K562 (cell line): ENCODE measurements around the gene CYB561A3. TPM values are rescaled to one million over a fixed set of nuclear protein-coding genes. Genes with fewer than 3 reads are reported as not detected.

ENCODE experiments used
- CBX1 ChIP-seq: sonication (generic); IDR thresholded peaks from 2 replicates; pipeline ENCODE4 v1.6.1; 2016; ENCODE audit warnings: antibody characterized with exemption, low read depth, mild to moderate bottlenecking
- EGR1 ChIP-seq: fragments of 450-650 bp; conservative IDR thresholded peaks from 2 replicates; pipeline ENCODE4 v1.6.1; 2017; ENCODE audit warnings: mild to moderate bottlenecking
- EZH2 ChIP-seq: IDR thresholded peaks from 2 replicates; pipeline ENCODE4 v1.6.1; 2012; ENCODE audit warnings: low read depth, mild to moderate bottlenecking, inconsistent platforms, low read length, borderline replicate concordance
- MBD2 ChIP-seq: sonication (generic); IDR thresholded peaks from 2 replicates; pipeline ENCODE4 v1.6.1; 2016; ENCODE audit warnings: low read depth, borderline replicate concordance
- MYBL2 ChIP-seq, 2 experiments: fragments of 450-650 bp in 1 of 2; sonication (generic) in 1 of 2; formaldehyde crosslinking in 1 of 2; IDR thresholded peaks; 2 replicates each; pipeline versions ENCODE4 v1.6.1 to v1.8.1; 2017 to 2022; ENCODE audit warnings: borderline replicate concordance in 1 of 2, inconsistent platforms in 1 of 2, low read depth in 1 of 2, mild to moderate bottlenecking in 1 of 2, missing genetic modification reagents in 1 of 2, moderate library complexity in 1 of 2
- RBM22 ChIP-seq: fragments of 200-400 bp; formaldehyde crosslinking; IDR thresholded peaks from 2 replicates; pipeline ENCODE4 v1.6.1; 2018; ENCODE audit warnings: low read length, low read depth; ENCODE audit not compliant: poor library complexity, severe bottlenecking
- SMAD1 ChIP-seq: fragments of 150-350 bp; IDR thresholded peaks from 2 replicates; pipeline ENCODE4 v1.6.1; 2014; ENCODE audit warnings: low read length, low read depth; ENCODE audit not compliant: partially characterized antibody
- TARDBP ChIP-seq: fragments of 450-650 bp; IDR thresholded peaks from 2 replicates; pipeline ENCODE4 v1.6.1; 2016
- ZNF263 ChIP-seq: sonication (generic); formaldehyde crosslinking; IDR thresholded peaks from 2 replicates; pipeline ENCODE4 v1.8.0; 2022; ENCODE audit warnings: mild to moderate bottlenecking, missing genetic modification reagents, borderline replicate concordance
- ZNF764 ChIP-seq: fragments of 250-450 bp; sonication (Bioruptor Pico); IDR thresholded peaks from 2 replicates; pipeline ENCODE4 v1.4.0; 2020; ENCODE audit warnings: low read depth, mild to moderate bottlenecking, moderate library complexity
- ZSCAN29 ChIP-seq: fragments of 450-650 bp; IDR thresholded peaks from 2 replicates; pipeline ENCODE4 v1.6.1; 2017
- polyA plus RNA-seq, 8 experiments: library from polyadenylated mRNA; depleted of rRNA in 4 of 8; stranded (reverse) in 5 of 8; unstranded in 3 of 8; fragments of >200 nt; fragmentation: Nextera tagmentation in 2 of 8; fragmentation: Illumina TruSeq in 1 of 8; extraction: Ambion mirVana in 2 of 8; extraction: Trizol in 1 of 8; gene quantifications; 2 replicates each; pipeline versions ENCODE4 v1.2.1 to v1.2.3, GENCODE V29; 2011 to 2014; ENCODE audit warnings: inconsistent platforms in 1 of 8, missing spikeins in 1 of 8
- total RNA-seq, 7 experiments: library from RNA; depleted of rRNA in 6 of 7; stranded (reverse); fragments of >200 nt in 6 of 7; fragmentation: Illumina TruSeq in 2 of 7; extraction: Trizol in 2 of 7; gene quantifications; 2 replicates each; pipeline versions ENCODE4 v1.2.1 to v1.2.3, GENCODE V29; 2011 to 2021; ENCODE audit warnings: low replicate concordance in 1 of 7
- TF ChIP-seq, protein P1 (sequence below): sonication (generic); formaldehyde crosslinking; IDR thresholded peaks from 2 replicates; pipeline ENCODE4 v1.8.0; 2022; ENCODE audit warnings: mild to moderate bottlenecking, missing genetic modification reagents, borderline replicate concordance
- TF ChIP-seq, protein P2 (sequence below): conservative IDR thresholded peaks from 2 replicates; pipeline ENCODE4 v1.6.1; 2011; ENCODE audit warnings: low read depth, mild to moderate bottlenecking, low read length; ENCODE audit not compliant: control insufficient read depth
- TF ChIP-seq, protein P3 (sequence below): sonication (generic); formaldehyde crosslinking; IDR thresholded peaks from 2 replicates; pipeline ENCODE4 v1.8.1; 2023; ENCODE audit warnings: mild to moderate bottlenecking, missing genetic modification reagents
- TF ChIP-seq, protein P4 (sequence below): fragments of 450-650 bp; IDR thresholded peaks from 2 replicates; pipeline ENCODE4 v1.6.1; 2018; ENCODE audit not compliant: partially characterized antibody
- TF ChIP-seq, protein P5 (sequence below): fragments of 450-650 bp; formaldehyde crosslinking; IDR thresholded peaks from 2 replicates; pipeline ENCODE4 v1.4.0; 2020; ENCODE audit warnings: mild to moderate bottlenecking, moderate library complexity

The CYB561A3 gene
- total and polyA plus RNA-seq, 9 of the 15 experiments (the other 6 are each of a cell fraction or from before 2014, with no cell fraction given) = 29.2 to 78.9 (median 37.9) TPM

DNA sequence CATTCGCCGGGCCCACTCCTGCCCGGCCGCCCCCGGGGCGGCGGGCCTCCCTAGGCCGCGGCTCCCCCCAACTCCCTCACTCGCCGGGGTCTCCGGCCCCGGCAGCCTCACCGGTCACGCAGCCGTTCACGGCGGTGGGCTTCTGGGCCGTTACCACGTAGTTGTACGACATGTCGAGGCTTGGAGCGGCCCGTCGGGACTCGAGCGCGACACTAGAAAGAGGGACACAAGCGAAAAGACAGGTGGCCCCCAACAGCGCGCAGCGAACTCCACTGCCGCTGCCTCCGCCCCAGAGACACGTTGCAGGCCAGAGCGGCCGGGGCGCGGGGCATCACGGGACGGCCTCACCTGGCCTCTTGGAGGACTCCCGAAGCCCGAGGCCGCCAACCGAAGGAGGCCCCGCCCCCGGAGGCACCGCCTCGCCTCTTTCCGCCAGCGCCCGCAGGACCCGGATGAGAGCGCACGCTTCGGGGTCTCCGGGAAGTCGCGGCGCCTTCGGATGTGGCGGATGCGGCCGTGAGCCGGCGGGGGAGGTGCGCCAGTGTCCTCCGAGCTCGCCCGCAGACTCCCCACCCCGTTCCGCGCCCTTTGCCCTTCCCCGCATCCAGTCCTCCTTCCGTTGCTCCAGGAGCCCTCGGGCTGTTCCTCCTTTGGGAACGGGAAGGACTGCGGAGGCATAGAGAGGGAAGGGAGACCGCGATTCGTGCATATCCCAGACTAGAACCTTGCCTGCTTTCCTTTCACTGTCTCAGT is 28.7 kb downstream of the CYB561A3 start, which contains the start of the genes DDB1 and TKFC (continued):
- TF ChIP-seq ZNF263 (CRISPR knock-in tag) (peak; percentile 55; the same call in 1 of the 2 replicates), RBM22 (peak; percentile 91), ZSCAN29 (no peak), MBD2 (peak; percentile 75), MYBL2 (IDR thresholded peaks at IDR 0.05; ENCODE audit: low read depth) (no peak), MYBL2 (CRISPR knock-in tag; IDR thresholded peaks at IDR 0.05; ENCODE audit: borderline replicate concordance) (no peak), ZNF764 (no peak), SMAD1 (peak; percentile 48), EGR1 (peak; percentile 62; the same call in 1 of the 2 replicates), CBX1 (peak; percentile 89; the same call in 1 of the 2 replicates), TARDBP (peak; percentile 16; the same call in 1 of the 2 replicates), EZH2 (no peak)
- TF ChIP-seq, protein P1, sequence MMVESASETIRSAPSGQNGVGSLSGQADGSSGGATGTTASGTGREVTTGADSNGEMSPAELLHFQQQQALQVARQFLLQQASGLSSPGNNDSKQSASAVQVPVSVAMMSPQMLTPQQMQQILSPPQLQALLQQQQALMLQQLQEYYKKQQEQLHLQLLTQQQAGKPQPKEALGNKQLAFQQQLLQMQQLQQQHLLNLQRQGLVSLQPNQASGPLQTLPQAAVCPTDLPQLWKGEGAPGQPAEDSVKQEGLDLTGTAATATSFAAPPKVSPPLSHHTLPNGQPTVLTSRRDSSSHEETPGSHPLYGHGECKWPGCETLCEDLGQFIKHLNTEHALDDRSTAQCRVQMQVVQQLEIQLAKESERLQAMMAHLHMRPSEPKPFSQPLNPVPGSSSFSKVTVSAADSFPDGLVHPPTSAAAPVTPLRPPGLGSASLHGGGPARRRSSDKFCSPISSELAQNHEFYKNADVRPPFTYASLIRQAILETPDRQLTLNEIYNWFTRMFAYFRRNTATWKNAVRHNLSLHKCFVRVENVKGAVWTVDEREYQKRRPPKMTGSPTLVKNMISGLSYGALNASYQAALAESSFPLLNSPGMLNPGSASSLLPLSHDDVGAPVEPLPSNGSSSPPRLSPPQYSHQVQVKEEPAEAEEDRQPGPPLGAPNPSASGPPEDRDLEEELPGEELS = no peak
- TF ChIP-seq, protein P2, sequence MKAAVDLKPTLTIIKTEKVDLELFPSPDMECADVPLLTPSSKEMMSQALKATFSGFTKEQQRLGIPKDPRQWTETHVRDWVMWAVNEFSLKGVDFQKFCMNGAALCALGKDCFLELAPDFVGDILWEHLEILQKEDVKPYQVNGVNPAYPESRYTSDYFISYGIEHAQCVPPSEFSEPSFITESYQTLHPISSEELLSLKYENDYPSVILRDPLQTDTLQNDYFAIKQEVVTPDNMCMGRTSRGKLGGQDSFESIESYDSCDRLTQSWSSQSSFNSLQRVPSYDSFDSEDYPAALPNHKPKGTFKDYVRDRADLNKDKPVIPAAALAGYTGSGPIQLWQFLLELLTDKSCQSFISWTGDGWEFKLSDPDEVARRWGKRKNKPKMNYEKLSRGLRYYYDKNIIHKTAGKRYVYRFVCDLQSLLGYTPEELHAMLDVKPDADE = peak; percentile 75; the same call in 1 of the 2 replicates
- TF ChIP-seq, protein P3, sequence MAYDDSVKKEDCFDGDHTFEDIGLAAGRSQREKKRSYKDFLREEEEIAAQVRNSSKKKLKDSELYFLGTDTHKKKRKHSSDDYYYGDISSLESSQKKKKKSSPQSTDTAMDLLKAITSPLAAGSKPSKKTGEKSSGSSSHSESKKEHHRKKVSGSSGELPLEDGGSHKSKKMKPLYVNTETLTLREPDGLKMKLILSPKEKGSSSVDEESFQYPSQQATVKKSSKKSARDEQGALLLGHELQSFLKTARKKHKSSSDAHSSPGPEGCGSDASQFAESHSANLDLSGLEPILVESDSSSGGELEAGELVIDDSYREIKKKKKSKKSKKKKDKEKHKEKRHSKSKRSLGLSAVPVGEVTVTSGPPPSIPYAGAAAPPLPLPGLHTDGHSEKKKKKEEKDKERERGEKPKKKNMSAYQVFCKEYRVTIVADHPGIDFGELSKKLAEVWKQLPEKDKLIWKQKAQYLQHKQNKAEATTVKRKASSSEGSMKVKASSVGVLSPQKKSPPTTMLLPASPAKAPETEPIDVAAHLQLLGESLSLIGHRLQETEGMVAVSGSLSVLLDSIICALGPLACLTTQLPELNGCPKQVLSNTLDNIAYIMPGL = 0 out of 2 replicates have a peak, but pooled peaks have one; percentile 44
- TF ChIP-seq, protein P4, sequence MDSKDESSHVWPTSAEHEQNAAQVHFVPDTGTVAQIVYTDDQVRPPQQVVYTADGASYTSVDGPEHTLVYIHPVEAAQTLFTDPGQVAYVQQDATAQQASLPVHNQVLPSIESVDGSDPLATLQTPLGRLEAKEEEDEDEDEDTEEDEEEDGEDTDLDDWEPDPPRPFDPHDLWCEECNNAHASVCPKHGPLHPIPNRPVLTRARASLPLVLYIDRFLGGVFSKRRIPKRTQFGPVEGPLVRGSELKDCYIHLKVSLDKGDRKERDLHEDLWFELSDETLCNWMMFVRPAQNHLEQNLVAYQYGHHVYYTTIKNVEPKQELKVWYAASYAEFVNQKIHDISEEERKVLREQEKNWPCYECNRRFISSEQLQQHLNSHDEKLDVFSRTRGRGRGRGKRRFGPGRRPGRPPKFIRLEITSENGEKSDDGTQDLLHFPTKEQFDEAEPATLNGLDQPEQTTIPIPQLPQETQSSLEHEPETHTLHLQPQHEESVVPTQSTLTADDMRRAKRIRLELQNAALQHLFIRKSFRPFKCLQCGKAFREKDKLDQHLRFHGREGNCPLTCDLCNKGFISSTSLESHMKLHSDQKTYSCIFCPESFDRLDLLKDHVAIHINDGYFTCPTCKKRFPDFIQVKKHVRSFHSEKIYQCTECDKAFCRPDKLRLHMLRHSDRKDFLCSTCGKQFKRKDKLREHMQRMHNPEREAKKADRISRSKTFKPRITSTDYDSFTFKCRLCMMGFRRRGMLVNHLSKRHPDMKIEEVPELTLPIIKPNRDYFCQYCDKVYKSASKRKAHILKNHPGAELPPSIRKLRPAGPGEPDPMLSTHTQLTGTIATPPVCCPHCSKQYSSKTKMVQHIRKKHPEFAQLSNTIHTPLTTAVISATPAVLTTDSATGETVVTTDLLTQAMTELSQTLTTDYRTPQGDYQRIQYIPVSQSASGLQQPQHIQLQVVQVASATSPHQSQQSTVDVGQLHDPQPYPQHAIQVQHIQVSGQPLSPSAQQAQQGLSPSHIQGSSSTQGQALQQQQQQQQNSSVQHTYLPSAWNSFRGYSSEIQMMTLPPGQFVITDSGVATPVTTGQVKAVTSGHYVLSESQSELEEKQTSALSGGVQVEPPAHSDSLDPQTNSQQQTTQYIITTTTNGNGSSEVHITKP = no peak
- TF ChIP-seq, protein P5, sequence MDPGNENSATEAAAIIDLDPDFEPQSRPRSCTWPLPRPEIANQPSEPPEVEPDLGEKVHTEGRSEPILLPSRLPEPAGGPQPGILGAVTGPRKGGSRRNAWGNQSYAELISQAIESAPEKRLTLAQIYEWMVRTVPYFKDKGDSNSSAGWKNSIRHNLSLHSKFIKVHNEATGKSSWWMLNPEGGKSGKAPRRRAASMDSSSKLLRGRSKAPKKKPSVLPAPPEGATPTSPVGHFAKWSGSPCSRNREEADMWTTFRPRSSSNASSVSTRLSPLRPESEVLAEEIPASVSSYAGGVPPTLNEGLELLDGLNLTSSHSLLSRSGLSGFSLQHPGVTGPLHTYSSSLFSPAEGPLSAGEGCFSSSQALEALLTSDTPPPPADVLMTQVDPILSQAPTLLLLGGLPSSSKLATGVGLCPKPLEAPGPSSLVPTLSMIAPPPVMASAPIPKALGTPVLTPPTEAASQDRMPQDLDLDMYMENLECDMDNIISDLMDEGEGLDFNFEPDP (CRISPR knock-in tag) = no peak
